Measurements from ENCODE around the gene CEP85L. TPM values are rescaled to one million over a fixed set of nuclear protein-coding genes. Genes with fewer than 3 reads are reported as not detected.

CEP85L gene
- total RNA-seq, 3 donors from 2014 or later: 3.7 to 13.6 (median 4.0) TPM

- no peak overlapping the region for H3K4me3 ChIP-seq
- intact Hi-C loops (cut with DNase I, micrococcal nuclease): no loop called here
Measured at GRCh38 chr6:118536478-118536877, 114.9 kb downstream of the CEP85L start.

GRCh38 chr6:118535176-118535844 is 116.1 kb downstream of the CEP85L start:
- no peaks in the 10 kb centered on the region for H3K4me1 ChIP-seq (ENCODE audit: low read depth)
- no peaks in the 10 kb centered on the region for H3K36me3 ChIP-seq (ENCODE audit: low read depth)
- TF ChIP-seq CTCF (IDR thresholded peaks at IDR 0.05): no peak
- ATAC-seq: no peak
- no peak for DNase-seq
- H3K9me3 ChIP-seq: no peaks in the 10 kb centered on the region
- intact Hi-C loops (cut with DNase I, micrococcal nuclease): no loop called here
- H3K4me3 ChIP-seq: no peak overlapping the region

More at GRCh38 chr6:118536478-118536877, 114.9 kb downstream of the CEP85L start:
- TF ChIP-seq CTCF (IDR thresholded peaks at IDR 0.05): no peak
- DNase-seq: no peak
- no peaks in the 10 kb centered on the region for H3K9me3 ChIP-seq
- H3K36me3 ChIP-seq (ENCODE audit: low read depth): no peaks in the 10 kb centered on the region
- H3K4me1 ChIP-seq (ENCODE audit: low read depth): no peaks in the 10 kb centered on the region
- no peak for ATAC-seq

- ATAC-seq: no peak
Measured at GRCh38 chr6:118530942-118531341, 120.4 kb downstream of the CEP85L start.

GRCh38 chr6:118529756-118530155 is 121.6 kb downstream of the CEP85L start:
- no peak for ATAC-seq

More at GRCh38 chr6:118530942-118531341, 120.4 kb downstream of the CEP85L start:
- Histone ChIP-seq H3K9me3 (no peaks in the 10 kb centered on the region), H3K36me3 (ENCODE audit: low read depth) (no peaks in the 10 kb centered on the region), H3K4me1 (ENCODE audit: low read depth) (no peaks in the 10 kb centered on the region), H3K4me3 (no peak overlapping the region)
- no peak for TF ChIP-seq CTCF (IDR thresholded peaks at IDR 0.05)
- intact Hi-C loops (cut with DNase I, micrococcal nuclease): no loop called here
- no peak for DNase-seq

GRCh38 chr6:118528129-118528528 is 123.3 kb downstream of the CEP85L start:
- Histone ChIP-seq H3K4me1 (ENCODE audit: low read depth) (no peaks in the 10 kb centered on the region), H3K36me3 (ENCODE audit: low read depth) (no peaks in the 10 kb centered on the region), H3K4me3 (no peak overlapping the region), H3K9me3 (no peaks in the 10 kb centered on the region)
- no peak for TF ChIP-seq CTCF (IDR thresholded peaks at IDR 0.05)
- intact Hi-C loops (cut with DNase I, micrococcal nuclease): no loop called here
- no peak for ATAC-seq
- DNase-seq: no peak

More at GRCh38 chr6:118529756-118530155, 121.6 kb downstream of the CEP85L start:
- H3K9me3 ChIP-seq: no peaks in the 10 kb centered on the region
- H3K4me1 ChIP-seq (ENCODE audit: low read depth): no peaks in the 10 kb centered on the region
- no peaks in the 10 kb centered on the region for H3K36me3 ChIP-seq (ENCODE audit: low read depth)
- no peak for TF ChIP-seq CTCF (IDR thresholded peaks at IDR 0.05)
- H3K4me3 ChIP-seq: no peak overlapping the region
- intact Hi-C loops (cut with DNase I, micrococcal nuclease): no loop called here
- no peak for DNase-seq

All from mucosa of descending colon (tissue), 3 donors.